Measurements from ENCODE around the gene NLRP8.

The NLRP8 gene

DNA sequence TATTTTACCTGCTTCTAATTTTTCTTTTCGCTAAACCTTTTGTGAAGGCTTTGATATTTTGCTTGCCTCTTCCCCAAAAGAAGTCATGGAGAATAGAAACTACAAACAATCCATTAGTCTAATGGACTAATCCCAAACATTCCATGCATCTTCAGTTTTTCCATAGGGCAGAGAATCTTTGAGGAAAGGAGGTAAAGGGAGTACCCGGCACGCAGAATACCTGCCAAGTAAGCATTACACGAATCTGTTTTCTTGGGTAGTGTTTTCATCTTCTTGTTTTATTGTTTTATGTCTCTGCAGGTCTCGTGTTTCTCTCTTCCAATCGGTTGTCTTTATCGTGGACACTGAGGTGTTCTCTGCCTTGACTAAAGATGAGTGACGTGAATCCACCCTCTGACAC, at the start of gene NLRP8:
Gene NLRP8, plus strand, starts transcription at position 301 of the 400 bp plus-strand sequence.
- DNase-seq (ENCODE audit: low read depth), result no peak
- no peak within 1 kb of the TSS for H3K4me3 ChIP-seq (replicated peaks; ENCODE audit: low read depth, low read length)
- no peak for TF ChIP-seq CTCF (IDR thresholded peaks at IDR 0.05; ENCODE audit: low read length, missing control alignments)

- TF ChIP-seq CTCF (IDR thresholded peaks at IDR 0.05; ENCODE audit: low read length, missing control alignments), result no peak
- no peak for DNase-seq (ENCODE audit: low read depth)
- no peak overlapping the region for H3K4me3 ChIP-seq (replicated peaks; ENCODE audit: low read depth, low read length)
These were observed 48.7 kb upstream of the NLRP8 start for GRCh38 chr19:55898911-55899310.

DNA sequence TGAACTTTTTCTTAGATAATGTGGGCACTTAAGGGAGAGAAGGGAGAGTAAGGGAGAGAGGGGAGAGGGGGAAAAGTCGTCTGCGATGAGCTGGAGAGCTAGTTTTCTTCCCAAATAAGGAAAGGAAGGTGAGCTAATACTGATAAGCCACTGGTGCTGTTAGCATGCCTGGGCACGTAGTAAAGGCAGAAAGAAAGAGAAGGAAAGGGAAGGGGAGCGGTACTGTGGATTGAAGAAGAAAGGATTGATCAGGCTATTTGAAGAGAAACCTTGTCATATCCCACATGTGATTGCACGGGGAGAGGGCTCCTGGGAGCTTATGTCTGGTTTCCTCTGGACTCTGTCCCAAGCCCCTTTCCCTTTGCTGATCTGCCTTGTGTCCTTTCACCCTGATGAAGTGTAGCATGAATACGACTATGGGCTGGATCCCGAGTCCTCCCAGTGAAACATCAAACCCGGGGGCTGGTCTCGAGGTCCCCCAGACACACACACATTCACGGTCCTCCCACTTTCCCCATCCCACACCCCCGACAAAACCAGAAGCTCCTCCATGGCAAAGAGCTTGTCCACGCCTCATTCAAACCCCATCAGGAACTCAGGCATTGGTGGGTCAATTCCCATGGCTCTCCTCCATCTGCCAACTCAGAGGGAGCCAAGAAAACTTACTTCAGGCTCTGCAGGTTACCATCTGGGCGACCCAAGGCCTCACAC, 46.1 kb upstream of the NLRP8 start:
- no peak for DNase-seq (ENCODE audit: low read depth)
- no peak overlapping the region for H3K4me3 ChIP-seq (replicated peaks; ENCODE audit: low read depth, low read length)
- TF ChIP-seq CTCF (IDR thresholded peaks at IDR 0.05; ENCODE audit: low read length, missing control alignments), result no peak

DNA sequence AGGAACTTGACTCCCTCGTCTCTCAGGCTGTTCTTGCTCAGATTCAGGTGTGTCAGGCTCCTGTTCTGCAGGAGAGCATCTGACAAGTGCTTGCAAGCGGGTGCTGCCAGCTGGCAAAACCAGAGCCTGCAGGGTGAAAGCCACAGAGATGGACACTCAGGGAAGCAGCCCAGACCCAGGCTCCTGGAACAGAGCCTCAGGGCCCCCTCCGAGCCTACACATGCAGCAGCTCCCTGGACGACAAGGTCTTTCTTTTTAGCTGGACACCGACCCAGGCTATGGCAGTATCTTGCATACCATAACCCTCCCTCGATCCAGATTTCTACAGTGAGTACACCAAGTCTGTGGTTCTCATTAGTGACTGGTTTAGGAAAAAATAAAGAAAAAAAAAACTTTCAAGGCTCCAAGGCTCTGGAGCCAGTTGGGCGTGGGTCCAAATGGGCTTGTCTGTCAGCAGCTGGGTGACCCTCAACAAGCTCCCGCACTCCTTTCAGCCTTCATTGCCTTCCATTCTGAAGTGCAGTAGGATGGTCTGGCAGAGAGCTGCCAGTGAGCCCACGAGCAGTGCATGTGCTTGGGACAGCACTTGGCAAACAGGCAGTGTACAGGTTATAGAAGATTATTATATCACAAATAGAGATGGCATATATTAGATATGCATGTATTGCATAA, 45.4 kb upstream of the NLRP8 start:
- no peak for TF ChIP-seq CTCF (IDR thresholded peaks at IDR 0.05; ENCODE audit: low read length, missing control alignments)
- no peak overlapping the region for H3K4me3 ChIP-seq (replicated peaks; ENCODE audit: low read depth, low read length)
- no peak for DNase-seq (ENCODE audit: low read depth)

DNA sequence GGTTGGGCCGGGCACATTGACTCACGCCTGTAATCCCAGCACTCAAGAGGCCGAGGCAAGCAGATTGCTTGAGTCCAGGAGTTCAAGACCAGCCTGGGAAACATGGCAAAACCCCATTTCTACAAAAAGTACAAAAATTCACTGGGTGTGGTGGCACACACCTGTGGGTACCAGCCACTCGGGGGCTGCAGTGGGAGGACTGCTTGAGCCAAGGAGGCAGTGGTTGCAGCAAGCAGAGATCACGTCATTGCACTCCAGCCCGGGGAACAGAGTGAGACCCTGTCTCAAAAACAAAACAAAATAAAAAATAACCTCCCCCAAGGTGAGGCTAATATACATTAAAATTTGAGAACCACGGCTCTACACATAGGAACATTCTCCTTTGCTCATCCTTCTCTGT, 40.3 kb upstream of the NLRP8 start:
- no peak overlapping the region for H3K4me3 ChIP-seq (replicated peaks; ENCODE audit: low read depth, low read length)
- DNase-seq (ENCODE audit: low read depth), result no peak
- TF ChIP-seq CTCF (IDR thresholded peaks at IDR 0.05; ENCODE audit: low read length, missing control alignments), result no peak

DNA sequence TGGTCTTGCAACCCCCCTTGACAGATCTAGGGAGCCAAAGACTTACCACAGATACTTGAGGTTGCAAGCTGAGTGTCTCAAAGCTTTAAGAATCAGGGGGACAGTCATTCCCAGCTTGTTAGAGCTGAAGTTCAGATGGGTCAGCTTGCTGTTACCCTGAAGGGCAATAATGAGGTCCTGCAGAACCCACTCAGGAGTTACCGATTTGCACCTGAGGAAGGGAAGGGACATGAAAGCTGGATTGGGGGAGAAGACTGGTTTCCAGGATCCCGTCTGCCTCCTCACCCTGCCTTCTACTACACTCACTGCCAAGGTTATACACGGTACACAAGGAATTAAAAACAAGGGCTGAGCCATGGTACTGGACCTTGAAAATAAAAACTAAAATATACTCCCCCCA, 39.9 kb upstream of the NLRP8 start:
- DNase-seq (ENCODE audit: low read depth), result no peak
- no peak overlapping the region for H3K4me3 ChIP-seq (replicated peaks; ENCODE audit: low read depth, low read length)
- no peak for TF ChIP-seq CTCF (IDR thresholded peaks at IDR 0.05; ENCODE audit: low read length, missing control alignments)

GRCh38 chr19:55909801-55910200, 37.8 kb upstream of the NLRP8 start:
- H3K4me3 ChIP-seq (replicated peaks; ENCODE audit: low read depth, low read length), result no peak overlapping the region
- no peak for DNase-seq (ENCODE audit: low read depth)
- TF ChIP-seq CTCF (IDR thresholded peaks at IDR 0.05; ENCODE audit: low read length, missing control alignments), result no peak

Measured in fibroblast of pulmonary artery (primary cell).